GM21367 (cell line): ENCODE data around the gene SLC4A8.

Experiments
- ATAC-seq: cut with Tn5 transposase; IDR thresholded peaks from one replicate; pipeline ENCODE4 v1.9.1; 2021; ENCODE audit not compliant: unreplicated experiment

Gene SLC4A8

GRCh38 chr12:51521554-51522276 is 97.1 kb downstream of the SLC4A8 start:
- no peak for ATAC-seq

- ATAC-seq = no peak
Observed at GRCh38 chr12:51522696-51523095, 98.1 kb downstream of the SLC4A8 start.

GRCh38 chr12:51524386-51524901 is 99.8 kb downstream of the SLC4A8 start:
- no peak for ATAC-seq

- no peak for ATAC-seq
Observed at GRCh38 chr12:51525518-51525917, 100.9 kb downstream of the SLC4A8 start.

GRCh38 chr12:51527966-51528365 is 103.3 kb downstream of the SLC4A8 start:
- no peak for ATAC-seq

GRCh38 chr12:51528852-51529650 is 104.4 kb downstream of the SLC4A8 start:
- ATAC-seq = no peak

- ATAC-seq = no peak
Observed at GRCh38 chr12:51529651-51529970, 105.0 kb downstream of the SLC4A8 start.

GRCh38 chr12:51530208-51530607 is 105.6 kb downstream of the SLC4A8 start:
- no peak for ATAC-seq

- no peak for ATAC-seq
Observed at GRCh38 chr12:51531284-51531977, 106.8 kb downstream of the SLC4A8 start.

GRCh38 chr12:51531978-51532497 is 107.4 kb downstream of the SLC4A8 start:
- ATAC-seq = no peak

GRCh38 chr12:51533799-51534198 is 109.2 kb downstream of the SLC4A8 start:
- ATAC-seq = no peak

- no peak for ATAC-seq
Observed at GRCh38 chr12:51534216-51535074, 109.8 kb downstream of the SLC4A8 start.

- no peak for ATAC-seq
Observed at GRCh38 chr12:51536159-51536558, 111.5 kb downstream of the SLC4A8 start.

GRCh38 chr12:51538149-51538548 is 113.5 kb downstream of the SLC4A8 start:
- no peak for ATAC-seq

GRCh38 chr12:51538599-51538998 is 114.0 kb downstream of the SLC4A8 start:
- no peak for ATAC-seq

- no peak for ATAC-seq
Observed at GRCh38 chr12:51540996-51541395, 116.4 kb downstream of the SLC4A8 start.

GRCh38 chr12:51546097-51546496 is 121.5 kb downstream of the SLC4A8 start:
- ATAC-seq = no peak

- no peak for ATAC-seq
Observed at GRCh38 chr12:51547606-51548005, 123.0 kb downstream of the SLC4A8 start.

- ATAC-seq = no peak
Observed at GRCh38 chr12:51548241-51548640, 123.6 kb downstream of the SLC4A8 start.

GRCh38 chr12:51549637-51550036 is 125.0 kb downstream of the SLC4A8 start:
- ATAC-seq = no peak
